ENCODE data around the gene CDH23.

DNA sequence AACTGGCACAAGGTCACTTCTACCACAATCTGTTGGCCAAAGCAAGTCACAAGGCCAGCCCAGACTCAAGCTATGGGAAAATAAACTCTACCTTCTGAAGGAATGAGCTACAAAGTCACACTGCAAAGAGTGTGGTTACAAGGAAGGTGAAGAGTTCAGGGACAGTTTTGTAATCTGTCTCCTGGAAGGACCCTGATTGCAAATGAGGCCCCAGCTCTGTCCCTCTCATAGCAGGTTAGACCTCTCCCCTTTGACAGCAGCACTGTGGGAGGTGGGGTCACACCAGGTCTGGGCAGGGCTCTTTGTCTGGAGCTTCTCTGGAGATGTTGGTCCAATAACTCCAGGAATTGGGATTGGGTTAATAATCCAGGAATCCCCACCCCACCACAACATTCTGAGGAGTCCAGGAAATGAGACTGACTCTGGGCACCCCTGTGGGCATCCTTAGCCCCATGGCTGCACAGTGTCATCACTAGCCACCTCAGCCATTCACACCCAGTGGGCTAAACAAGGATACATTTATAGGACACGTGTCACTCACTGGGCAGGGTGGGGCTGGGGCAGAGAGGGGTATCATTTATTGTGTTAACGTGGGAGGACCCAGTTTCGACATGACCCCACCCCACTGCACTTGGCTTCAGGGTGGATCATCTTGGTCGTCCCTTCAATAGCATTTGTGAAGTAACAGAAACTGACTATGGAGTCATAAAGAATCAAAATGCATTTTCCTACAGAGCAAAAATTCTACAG lies 346.5 kb downstream of the CDH23 start:
- TF ChIP-seq, protein P1, sequence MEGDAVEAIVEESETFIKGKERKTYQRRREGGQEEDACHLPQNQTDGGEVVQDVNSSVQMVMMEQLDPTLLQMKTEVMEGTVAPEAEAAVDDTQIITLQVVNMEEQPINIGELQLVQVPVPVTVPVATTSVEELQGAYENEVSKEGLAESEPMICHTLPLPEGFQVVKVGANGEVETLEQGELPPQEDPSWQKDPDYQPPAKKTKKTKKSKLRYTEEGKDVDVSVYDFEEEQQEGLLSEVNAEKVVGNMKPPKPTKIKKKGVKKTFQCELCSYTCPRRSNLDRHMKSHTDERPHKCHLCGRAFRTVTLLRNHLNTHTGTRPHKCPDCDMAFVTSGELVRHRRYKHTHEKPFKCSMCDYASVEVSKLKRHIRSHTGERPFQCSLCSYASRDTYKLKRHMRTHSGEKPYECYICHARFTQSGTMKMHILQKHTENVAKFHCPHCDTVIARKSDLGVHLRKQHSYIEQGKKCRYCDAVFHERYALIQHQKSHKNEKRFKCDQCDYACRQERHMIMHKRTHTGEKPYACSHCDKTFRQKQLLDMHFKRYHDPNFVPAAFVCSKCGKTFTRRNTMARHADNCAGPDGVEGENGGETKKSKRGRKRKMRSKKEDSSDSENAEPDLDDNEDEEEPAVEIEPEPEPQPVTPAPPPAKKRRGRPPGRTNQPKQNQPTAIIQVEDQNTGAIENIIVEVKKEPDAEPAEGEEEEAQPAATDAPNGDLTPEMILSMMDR (IDR thresholded peaks at IDR 0.05): no peak
- TF ChIP-seq POLR2A (IDR thresholded peaks at IDR 0.05): no peak
- no peak for TF ChIP-seq EP300 (IDR thresholded peaks at IDR 0.05)
